Measurements from ENCODE around the gene SPTLC3.

Gene SPTLC3

GRCh38 chr20:12984863-12985262 lies 23.9 kb upstream of the SPTLC3 start:
- DNase-seq (ENCODE audit: low read depth in 2 of 2): no peak

GRCh38 chr20:12987261-12987660 lies 21.5 kb upstream of the SPTLC3 start:
- DNase-seq (ENCODE audit: low read depth in 2 of 2): no peak

- DNase-seq (ENCODE audit: low read depth in 2 of 2): no peak
Measured at GRCh38 chr20:12989586-12990115, 19.1 kb upstream of the SPTLC3 start.

GRCh38 chr20:12997128-12997655 lies 11.6 kb upstream of the SPTLC3 start:
- no peak for DNase-seq (ENCODE audit: low read depth in 2 of 2)

GRCh38 chr20:12998046-12998445 lies 10.7 kb upstream of the SPTLC3 start:
- DNase-seq (ENCODE audit: low read depth in 2 of 2): no peak

- no peak for DNase-seq (ENCODE audit: low read depth in 2 of 2)
Measured at GRCh38 chr20:12999201-12999600, 9.6 kb upstream of the SPTLC3 start.

- DNase-seq (ENCODE audit: low read depth in 2 of 2): no peak
Measured at GRCh38 chr20:13002251-13002650, 6.5 kb upstream of the SPTLC3 start.

- DNase-seq (ENCODE audit: low read depth in 2 of 2): peak; percentile 51 to 57
Measured at GRCh38 chr20:13006825-13007224, 1.9 kb upstream of the SPTLC3 start.

- no peak for DNase-seq (ENCODE audit: low read depth in 2 of 2)
Measured at GRCh38 chr20:13007596-13007995, 1.2 kb upstream of the SPTLC3 start.

GRCh38 chr20:13009682-13010406 lies 1.1 kb downstream of the SPTLC3 start:
- peak; percentile 80 to 85 for DNase-seq (ENCODE audit: low read depth in 2 of 2)

GRCh38 chr20:13012886-13013285 lies 4.1 kb downstream of the SPTLC3 start:
- DNase-seq (ENCODE audit: low read depth in 2 of 2): no peak

GRCh38 chr20:13013411-13013810 lies 4.6 kb downstream of the SPTLC3 start:
- no peak for DNase-seq (ENCODE audit: low read depth in 2 of 2)

GRCh38 chr20:13017235-13017634 lies 8.5 kb downstream of the SPTLC3 start:
- DNase-seq (ENCODE audit: low read depth in 2 of 2): no peak

GRCh38 chr20:13017883-13018535 lies 9.2 kb downstream of the SPTLC3 start:
- no peak for DNase-seq (ENCODE audit: low read depth in 2 of 2)

- DNase-seq (ENCODE audit: low read depth in 2 of 2): no peak
Measured at GRCh38 chr20:13021205-13021970, 12.6 kb downstream of the SPTLC3 start.

- DNase-seq (ENCODE audit: low read depth in 2 of 2): peak; percentile 47 to 54
Measured at GRCh38 chr20:13022401-13023155, 13.8 kb downstream of the SPTLC3 start.

- DNase-seq (ENCODE audit: low read depth in 2 of 2): no peak
Measured at GRCh38 chr20:13024596-13024995, 15.8 kb downstream of the SPTLC3 start.

- no peak for DNase-seq (ENCODE audit: low read depth in 2 of 2)
Measured at GRCh38 chr20:13025181-13025580, 16.4 kb downstream of the SPTLC3 start.

GRCh38 chr20:13028001-13028400 lies 19.2 kb downstream of the SPTLC3 start:
- no peak for DNase-seq (ENCODE audit: low read depth in 2 of 2)

GRCh38 chr20:13028673-13029072 lies 19.9 kb downstream of the SPTLC3 start:
- no peak for DNase-seq (ENCODE audit: low read depth in 2 of 2)

GRCh38 chr20:13029687-13030375 lies 21.1 kb downstream of the SPTLC3 start:
- peak; percentile 71 to 76 for DNase-seq (ENCODE audit: low read depth in 2 of 2)

Measured in fibroblast of skin of left quadriceps (primary cell).